Ishikawa (cell line): ENCODE measurements around the gene SYNGR4.

Experiments used
- CEBPB ChIP-seq: IDR thresholded peaks from 2 replicates; pipeline ENCODE4 v1.6.1; 2012
- CREB1 ChIP-seq: IDR thresholded peaks from 2 replicates; pipeline ENCODE4 v1.6.1; 2012; ENCODE audit warnings: low read depth
- EGR1 ChIP-seq: IDR thresholded peaks from 2 replicates; pipeline ENCODE4 v1.6.1; 2012
- EP300 ChIP-seq: IDR thresholded peaks from 2 replicates; pipeline ENCODE4 v1.6.1; 2012; ENCODE audit warnings: borderline replicate concordance
- FOXM1 ChIP-seq: IDR thresholded peaks from 2 replicates; pipeline ENCODE4 v1.6.1; 2012; ENCODE audit warnings: low read depth, borderline replicate concordance
- MAX ChIP-seq: IDR thresholded peaks from 2 replicates; pipeline ENCODE4 v1.6.1; 2012
- NFIC ChIP-seq: IDR thresholded peaks from 2 replicates; pipeline ENCODE4 v1.6.1; 2012
- RAD21 ChIP-seq: IDR thresholded peaks from 2 replicates; pipeline ENCODE4 v1.6.1; 2012; ENCODE audit warnings: low read depth
- REST ChIP-seq: IDR thresholded peaks from 2 replicates; pipeline ENCODE4 v1.6.1; 2012; ENCODE audit warnings: low read depth, mild to moderate bottlenecking
- TAF1 ChIP-seq: IDR thresholded peaks from 2 replicates; pipeline ENCODE4 v1.6.1; 2012; ENCODE audit warnings: low read depth, mild to moderate bottlenecking
- TCF12 ChIP-seq: IDR thresholded peaks from 2 replicates; pipeline ENCODE4 v1.6.1; 2012; ENCODE audit warnings: low read depth
- TEAD4 ChIP-seq: IDR thresholded peaks from 2 replicates; pipeline ENCODE4 v1.6.1; 2012
- YY1 ChIP-seq: IDR thresholded peaks from 2 replicates; pipeline ENCODE4 v1.6.1; 2012; ENCODE audit warnings: low read depth
- ZBTB7A ChIP-seq: IDR thresholded peaks from 2 replicates; pipeline ENCODE4 v1.6.1; 2012; ENCODE audit warnings: low read depth
- TF ChIP-seq, protein P1 (sequence below): IDR thresholded peaks from 2 replicates; pipeline ENCODE4 v1.6.1; 2012

SYNGR4 gene

GRCh38 chr19:48417421-48417820 lies 53.3 kb downstream of the SYNGR4 start:
- no peak for TF ChIP-seq RAD21
- no peak for TF ChIP-seq CEBPB
- TF ChIP-seq REST: no peak
- no peak for TF ChIP-seq TCF12
- TF ChIP-seq, protein P1, sequence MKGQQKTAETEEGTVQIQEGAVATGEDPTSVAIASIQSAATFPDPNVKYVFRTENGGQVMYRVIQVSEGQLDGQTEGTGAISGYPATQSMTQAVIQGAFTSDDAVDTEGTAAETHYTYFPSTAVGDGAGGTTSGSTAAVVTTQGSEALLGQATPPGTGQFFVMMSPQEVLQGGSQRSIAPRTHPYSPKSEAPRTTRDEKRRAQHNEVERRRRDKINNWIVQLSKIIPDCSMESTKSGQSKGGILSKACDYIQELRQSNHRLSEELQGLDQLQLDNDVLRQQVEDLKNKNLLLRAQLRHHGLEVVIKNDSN: no peak
- no peak for TF ChIP-seq MAX
- TF ChIP-seq EGR1: no peak
- TF ChIP-seq NFIC: no peak
- TF ChIP-seq YY1: no peak
- TF ChIP-seq TEAD4: no peak

DNA sequence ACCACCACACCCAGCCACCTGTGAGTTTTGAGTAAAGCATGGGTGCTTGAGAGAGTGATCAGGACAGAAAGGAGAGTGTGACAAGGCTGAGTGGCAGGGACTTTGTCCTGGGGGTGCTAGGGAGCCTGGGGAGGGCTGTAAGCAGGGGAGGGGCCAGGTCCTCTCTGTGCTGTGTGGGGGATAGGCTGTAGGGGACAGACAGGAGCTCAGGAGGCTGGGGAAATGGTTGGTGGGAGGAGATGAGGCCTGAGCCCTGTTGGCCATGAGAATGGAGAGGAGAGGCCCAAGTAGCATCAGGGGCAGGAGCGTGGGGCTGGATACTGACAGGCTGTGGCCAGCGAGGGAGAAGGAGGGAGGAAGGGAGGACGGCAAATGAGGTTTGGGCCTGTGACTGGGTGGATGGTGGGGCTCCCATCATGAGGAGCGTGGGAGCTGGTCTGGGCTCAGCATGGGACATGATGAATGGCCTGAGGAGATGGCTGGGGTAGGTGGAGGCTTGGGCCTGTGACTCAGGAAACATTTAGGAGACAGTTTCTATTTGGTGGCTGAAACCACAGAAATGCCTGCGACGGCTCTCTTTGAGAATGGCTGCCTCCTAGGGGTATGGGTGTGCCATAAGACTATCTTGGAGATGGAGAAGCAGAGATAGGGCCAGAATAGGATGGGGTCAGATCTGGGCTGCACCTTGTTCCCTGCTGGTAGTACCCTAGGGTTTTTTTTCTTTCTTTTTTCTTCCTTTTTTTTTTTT lies 54.3 kb downstream of the SYNGR4 start:
- TF ChIP-seq EP300: no peak
- TF ChIP-seq TEAD4: no peak
- TF ChIP-seq CREB1: no peak
- TF ChIP-seq ZBTB7A: no peak
- no peak for TF ChIP-seq YY1
- no peak for TF ChIP-seq REST
- no peak for TF ChIP-seq RAD21
- TF ChIP-seq MAX: no peak
- TF ChIP-seq, protein P1: no peak
- no peak for TF ChIP-seq TCF12
- TF ChIP-seq TAF1: no peak
- no peak for TF ChIP-seq CEBPB

DNA sequence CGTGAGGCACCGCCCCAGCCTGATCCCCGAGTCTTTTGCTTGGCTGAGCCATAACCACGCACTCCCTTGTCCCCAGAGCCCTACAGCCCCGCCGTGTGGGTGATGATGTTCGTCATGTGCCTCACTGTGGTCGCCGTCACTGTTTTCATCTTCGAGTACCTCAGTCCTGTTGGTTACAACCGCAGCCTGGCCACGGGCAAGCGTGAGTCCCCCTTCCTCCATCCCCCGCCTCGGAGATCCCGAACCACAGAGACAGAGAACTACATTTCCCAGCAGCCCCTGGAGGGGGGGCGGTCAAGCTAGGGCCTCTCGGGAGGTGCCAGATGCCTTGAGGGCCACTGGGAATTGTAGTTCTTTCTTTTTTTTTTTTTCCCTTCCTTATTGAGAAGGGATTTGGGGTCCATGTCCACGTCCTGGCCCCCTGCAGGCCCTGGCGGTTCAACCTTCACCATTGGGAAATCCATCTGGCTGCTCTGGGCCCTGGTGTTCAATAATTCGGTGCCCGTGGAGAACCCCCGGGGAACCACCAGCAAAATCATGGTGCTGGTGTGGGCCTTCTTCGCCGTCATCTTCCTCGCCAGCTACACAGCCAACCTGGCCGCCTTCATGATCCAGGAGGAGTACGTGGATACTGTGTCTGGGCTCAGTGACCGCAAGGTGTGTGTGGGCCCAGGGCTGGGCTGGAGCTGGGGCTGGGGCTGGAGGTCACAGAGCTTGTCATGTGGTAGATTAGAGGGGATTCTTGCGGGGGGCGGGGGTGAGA lies 55.2 kb downstream of the SYNGR4 start:
- no peak for TF ChIP-seq CEBPB
- no peak for TF ChIP-seq CREB1
- TF ChIP-seq MAX: no peak
- no peak for TF ChIP-seq TEAD4
- TF ChIP-seq RAD21: no peak
- 0 out of 2 replicates have a peak, but pooled peaks have one; percentile 37 for TF ChIP-seq YY1
- TF ChIP-seq TAF1: no peak
- TF ChIP-seq FOXM1: no peak

GRCh38 chr19:48421548-48421947 lies 57.4 kb downstream of the SYNGR4 start:
- TF ChIP-seq RAD21 (no peak), FOXM1 (no peak), NFIC (no peak), TCF12 (no peak), EP300 (no peak), REST (no peak), TAF1 (no peak), YY1 (no peak), ZBTB7A (no peak)
